Central memory CD8-positive, alpha-beta T cell (primary cell): ENCODE data around the gene S1PR2.

Source experiments
- ATAC-seq: fragments of 150-1000 bp; cut with Tn5 transposase; replicated peaks from 2 replicates; pipeline ENCODE4 v1.10.0; 2022; ENCODE audit warnings: mild to moderate bottlenecking, moderate FRiP score, moderate number of reproducible peaks; ENCODE audit not compliant: poor library complexity, severe bottlenecking; ENCODE audit errors: extremely low read depth
- DNase-seq, 2 donors: peaks; one replicate each; pipeline ENCODE4 v3.0.0; 2021; ENCODE audit warnings: low spot score in 2 of 2
- H3K27ac Mint-ChIP-seq: one replicate; pipeline ENCODE4 v1.8.0; 2022; ENCODE audit warnings: low read depth, mild to moderate bottlenecking, moderate library complexity, mixed read lengths
- H3K27me3 Mint-ChIP-seq: one replicate; pipeline ENCODE4 v1.8.0; 2022; ENCODE audit warnings: mixed read lengths
- H3K36me3 Mint-ChIP-seq: one replicate; pipeline ENCODE4 v1.8.0; 2022; ENCODE audit warnings: mild to moderate bottlenecking, moderate library complexity, mixed read lengths; ENCODE audit not compliant: insufficient read depth
- H3K4me1 Mint-ChIP-seq: one replicate; pipeline ENCODE4 v1.8.0; 2022; ENCODE audit warnings: mixed read lengths
- H3K4me3 Mint-ChIP-seq: one replicate; pipeline ENCODE4 v1.8.0; 2022; ENCODE audit warnings: mild to moderate bottlenecking, moderate library complexity, mixed read lengths
- H3K9me3 Mint-ChIP-seq: one replicate; pipeline ENCODE4 v1.8.0; 2022; ENCODE audit warnings: mixed read lengths

Gene S1PR2

GRCh38 chr19:10230861-10231611 is at the start of gene S1PR2:
Gene S1PR2, minus strand, starts transcription at chr19:10231331. Its CDS starts 6,426 bp downstream, at chr19:10224905.
- H3K4me3 Mint-ChIP-seq: peak within 1 kb of the TSS; percentile 89
- ATAC-seq: peak; percentile 61
- H3K27me3 Mint-ChIP-seq: no peaks in the 10 kb centered on the region
- peaks cover 13% of the 10 kb centered on the region for H3K36me3 Mint-ChIP-seq
- H3K4me1 Mint-ChIP-seq: peaks cover 24% of the 10 kb centered on the region
- H3K27ac Mint-ChIP-seq: peak within 1 kb of the TSS; percentile 85
- no peaks in the 10 kb centered on the region for H3K9me3 Mint-ChIP-seq
- peak; percentile 56 to 63 for DNase-seq

GRCh38 chr19:10279737-10280442 is 48.8 kb upstream of the S1PR2 start:
- H3K4me1 Mint-ChIP-seq: peaks cover 15% of the 10 kb centered on the region
- peaks cover 42% of the 10 kb centered on the region for H3K36me3 Mint-ChIP-seq
- H3K27ac Mint-ChIP-seq: no peak overlapping the region
- no peaks in the 10 kb centered on the region for H3K9me3 Mint-ChIP-seq
- ATAC-seq (peak; percentile 62), DNase-seq (no peak)
- H3K27me3 Mint-ChIP-seq: no peaks in the 10 kb centered on the region
- H3K4me3 Mint-ChIP-seq: no peak overlapping the region

GRCh38 chr19:10278935-10279334 is 47.8 kb upstream of the S1PR2 start:
- Mint-ChIP-seq H3K4me3 (peak overlapping the region; percentile 8), H3K27me3 (no peaks in the 10 kb centered on the region), H3K36me3 (peaks cover 41% of the 10 kb centered on the region), H3K9me3 (no peaks in the 10 kb centered on the region), H3K27ac (no peak overlapping the region), H3K4me1 (peaks cover 23% of the 10 kb centered on the region)
- no peak for ATAC-seq
- DNase-seq: no peak

- no peak for DNase-seq
- no peak overlapping the region for H3K27ac Mint-ChIP-seq
- H3K27me3 Mint-ChIP-seq: no peaks in the 10 kb centered on the region
- peaks cover 26% of the 10 kb centered on the region for H3K4me1 Mint-ChIP-seq
- no peak overlapping the region for H3K4me3 Mint-ChIP-seq
- peaks cover 35% of the 10 kb centered on the region for H3K36me3 Mint-ChIP-seq
- no peak for ATAC-seq
- H3K9me3 Mint-ChIP-seq: no peaks in the 10 kb centered on the region
These were observed 46.9 kb upstream of the S1PR2 start for GRCh38 chr19:10277795-10278589.

GRCh38 chr19:10274589-10274988 is 43.5 kb upstream of the S1PR2 start:
- Mint-ChIP-seq H3K27ac (no peak overlapping the region), H3K9me3 (no peaks in the 10 kb centered on the region), H3K4me3 (no peak overlapping the region), H3K36me3 (peaks cover 34% of the 10 kb centered on the region), H3K27me3 (no peaks in the 10 kb centered on the region), H3K4me1 (peaks cover 45% of the 10 kb centered on the region)
- DNase-seq: no peak
- no peak for ATAC-seq

GRCh38 chr19:10271543-10272086 is 40.5 kb upstream of the S1PR2 start:
- Mint-ChIP-seq H3K4me1 (peaks cover 43% of the 10 kb centered on the region), H3K4me3 (peak overlapping the region; percentile 83), H3K27ac (peak overlapping the region; percentile 94), H3K36me3 (peaks cover 20% of the 10 kb centered on the region), H3K27me3 (no peaks in the 10 kb centered on the region), H3K9me3 (no peaks in the 10 kb centered on the region)
- DNase-seq (no peak), ATAC-seq (peak; percentile 15)

GRCh38 chr19:10270616-10271394 is 39.7 kb upstream of the S1PR2 start, which contains the start of gene ICAM1:
Gene ICAM1, plus strand, starts transcription at chr19:10271120. Its CDS starts 40 bp downstream, at chr19:10271160.
- Mint-ChIP-seq H3K27ac (peak within 1 kb of the TSS; percentile 94), H3K27me3 (no peaks in the 10 kb centered on the region), H3K36me3 (peaks cover 17% of the 10 kb centered on the region), H3K9me3 (no peaks in the 10 kb centered on the region), H3K4me1 (peaks cover 43% of the 10 kb centered on the region), H3K4me3 (peak within 1 kb of the TSS; percentile 83)
- DNase-seq (peak; percentile 53 to 66), ATAC-seq (peak; percentile 60)

GRCh38 chr19:10270180-10270615 is 39.1 kb upstream of the S1PR2 start:
- DNase-seq (peak; percentile 70 to 74), ATAC-seq (peak; percentile 69)
- H3K9me3 Mint-ChIP-seq: no peaks in the 10 kb centered on the region
- peaks cover 43% of the 10 kb centered on the region for H3K4me1 Mint-ChIP-seq
- peak overlapping the region; percentile 94 for H3K27ac Mint-ChIP-seq
- peak overlapping the region; percentile 83 for H3K4me3 Mint-ChIP-seq
- H3K27me3 Mint-ChIP-seq: no peaks in the 10 kb centered on the region
- H3K36me3 Mint-ChIP-seq: peaks cover 17% of the 10 kb centered on the region

- Mint-ChIP-seq H3K27me3 (no peaks in the 10 kb centered on the region), H3K4me3 (peak overlapping the region; percentile 83), H3K27ac (peak overlapping the region; percentile 94), H3K36me3 (peaks cover 15% of the 10 kb centered on the region), H3K9me3 (no peaks in the 10 kb centered on the region), H3K4me1 (peaks cover 40% of the 10 kb centered on the region)
- ATAC-seq (peak; percentile 66), DNase-seq (peak; percentile 84 to 95)
These were observed 38.4 kb upstream of the S1PR2 start for GRCh38 chr19:10269333-10270179.

- DNase-seq: no peak
- Mint-ChIP-seq H3K36me3 (peaks cover 13% of the 10 kb centered on the region), H3K4me3 (no peak overlapping the region), H3K27me3 (no peaks in the 10 kb centered on the region), H3K9me3 (no peaks in the 10 kb centered on the region), H3K4me1 (peaks cover 32% of the 10 kb centered on the region), H3K27ac (no peak overlapping the region)
- ATAC-seq: no peak
These were observed 36.9 kb upstream of the S1PR2 start for GRCh38 chr19:10268071-10268470.

GRCh38 chr19:10266706-10267105 is 35.6 kb upstream of the S1PR2 start:
- ATAC-seq (no peak), DNase-seq (no peak)
- Mint-ChIP-seq H3K4me1 (peaks cover 24% of the 10 kb centered on the region), H3K27me3 (no peaks in the 10 kb centered on the region), H3K36me3 (peaks cover 13% of the 10 kb centered on the region), H3K9me3 (no peaks in the 10 kb centered on the region), H3K27ac (no peak overlapping the region), H3K4me3 (no peak overlapping the region)
